Measurements from ENCODE around the gene TNIK.

TNIK gene

DNA sequence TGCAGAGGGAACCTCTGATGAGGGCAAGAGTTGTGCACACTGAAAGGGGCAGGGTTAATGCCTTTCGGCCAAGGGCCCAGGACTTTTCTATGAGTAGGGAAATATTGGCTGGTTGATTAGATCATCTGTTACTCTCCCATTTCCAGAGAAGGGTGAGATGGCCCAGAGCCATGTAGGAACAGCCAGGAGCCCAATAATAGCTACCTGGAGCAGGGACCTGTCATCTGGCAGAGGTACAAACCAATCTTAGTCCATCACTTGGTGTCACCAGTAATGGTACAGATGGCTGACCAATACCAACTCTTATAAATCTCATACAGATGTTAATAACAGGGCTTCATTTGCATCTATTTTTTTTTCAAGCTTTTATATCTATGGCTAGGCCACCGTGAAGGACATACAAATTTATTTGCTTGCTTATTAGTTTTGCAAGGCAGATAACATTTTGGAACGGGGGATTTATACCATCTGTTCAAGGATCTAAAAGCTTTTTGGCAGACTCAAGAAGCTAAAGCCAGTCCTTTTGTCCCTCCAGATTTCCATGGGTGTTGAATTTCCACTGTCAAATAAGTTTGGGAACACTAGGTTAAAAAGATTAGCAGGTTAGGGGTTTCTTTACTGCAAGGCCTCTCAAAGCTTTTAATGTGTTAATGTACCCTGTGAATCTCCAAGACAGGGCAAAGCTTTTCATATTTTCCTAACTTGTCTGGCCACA, 79.3 kb downstream of the TNIK start:
- peak; percentile 97 for DNase-seq

DNA sequence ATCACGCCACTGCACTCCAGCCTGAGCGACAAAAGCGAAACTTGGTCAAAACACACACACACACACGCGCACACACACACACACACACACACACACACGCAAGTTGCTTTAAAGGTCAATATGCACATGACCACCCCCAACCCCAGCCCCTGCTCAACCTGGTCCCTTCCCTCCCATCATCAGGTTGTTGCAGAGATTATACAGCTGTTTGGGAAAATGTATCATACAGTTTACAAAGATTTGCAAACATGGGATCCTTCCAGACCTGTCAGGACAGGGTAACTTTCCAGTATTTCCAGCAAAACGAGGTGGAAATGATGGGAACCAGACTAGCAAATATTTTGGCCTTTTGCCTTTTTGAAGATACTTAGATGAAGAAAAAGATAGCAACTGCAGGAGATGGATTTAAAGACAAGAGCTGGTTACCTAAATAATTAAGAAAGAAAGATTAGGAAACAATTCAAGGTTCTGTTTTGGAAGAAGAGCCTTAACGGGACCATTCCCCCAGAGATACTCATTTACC, 80.2 kb downstream of the TNIK start:
- DNase-seq: no peak

DNA sequence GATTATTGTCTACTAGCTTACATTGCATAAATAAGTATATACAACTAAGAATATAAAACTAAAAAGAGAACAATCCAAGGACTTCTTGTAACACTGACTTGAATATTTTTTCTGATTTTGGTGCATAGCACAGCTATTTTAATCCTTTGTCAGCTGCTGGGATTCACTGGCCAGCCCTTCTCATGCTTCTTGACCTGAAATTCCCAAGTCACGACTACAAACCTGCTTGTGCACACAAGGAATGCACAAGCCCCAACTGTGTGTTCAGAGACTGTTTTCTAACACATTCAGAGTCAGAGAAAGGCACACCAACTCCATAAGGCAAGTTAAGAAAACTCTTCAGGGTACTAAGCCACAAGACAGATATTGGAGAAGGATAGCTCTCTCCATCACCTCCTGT, 80.9 kb downstream of the TNIK start:
- DNase-seq: no peak

DNA sequence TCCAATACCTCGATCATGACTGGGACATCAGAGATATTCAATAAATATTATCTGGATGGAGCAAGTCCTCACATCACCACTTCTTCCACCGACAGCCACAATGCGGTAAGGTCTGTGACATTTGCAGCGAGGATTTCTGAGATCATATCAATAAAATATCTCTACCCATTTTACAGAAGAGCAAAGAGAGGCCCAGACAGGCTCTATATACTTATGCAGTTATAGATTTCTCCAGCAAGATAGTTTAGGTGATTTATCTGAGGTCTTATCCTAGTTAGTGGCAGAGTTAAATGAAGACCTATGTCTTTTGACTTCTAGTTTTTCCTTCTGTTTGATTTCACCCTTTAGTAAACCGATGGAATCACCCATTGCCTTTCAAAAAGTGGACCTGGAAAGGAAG, 81.6 kb downstream of the TNIK start:
- no peak for DNase-seq

DNA sequence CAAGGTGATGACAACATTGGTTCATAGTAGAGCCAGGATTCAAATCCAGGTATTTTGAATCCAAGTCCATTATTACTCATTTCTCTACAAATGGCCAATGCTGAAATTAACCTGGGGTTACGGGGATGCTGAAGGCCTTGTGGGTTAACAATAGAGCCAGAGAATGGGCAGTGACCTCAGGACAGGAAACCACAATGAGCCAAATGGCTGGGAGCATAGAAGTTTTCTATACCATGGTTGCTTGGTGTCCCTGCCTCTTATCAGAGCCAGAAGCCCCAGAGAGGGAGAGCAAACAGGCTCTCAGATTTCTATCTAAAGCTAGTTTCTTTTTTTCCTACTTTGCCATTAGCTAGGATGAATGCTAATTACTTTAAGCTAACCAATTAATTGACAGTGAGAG, 82.3 kb downstream of the TNIK start:
- no peak for DNase-seq

DNA sequence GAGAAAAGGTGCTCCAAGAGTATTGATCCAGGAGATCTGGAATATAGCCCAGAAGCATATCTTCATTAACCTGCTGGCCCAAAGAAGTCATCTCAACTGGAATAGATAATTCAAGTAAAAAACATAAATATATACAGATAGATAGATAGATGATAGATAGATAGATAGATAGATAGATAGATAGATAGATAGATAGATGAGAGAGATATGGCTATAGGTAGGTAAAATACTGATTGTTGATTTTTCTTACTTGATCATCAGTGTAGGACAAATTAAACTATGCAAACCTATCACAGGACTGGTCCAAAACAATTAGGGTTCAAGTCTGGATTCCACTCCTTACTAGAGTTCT, 83.6 kb downstream of the TNIK start:
- no peak for DNase-seq

DNA sequence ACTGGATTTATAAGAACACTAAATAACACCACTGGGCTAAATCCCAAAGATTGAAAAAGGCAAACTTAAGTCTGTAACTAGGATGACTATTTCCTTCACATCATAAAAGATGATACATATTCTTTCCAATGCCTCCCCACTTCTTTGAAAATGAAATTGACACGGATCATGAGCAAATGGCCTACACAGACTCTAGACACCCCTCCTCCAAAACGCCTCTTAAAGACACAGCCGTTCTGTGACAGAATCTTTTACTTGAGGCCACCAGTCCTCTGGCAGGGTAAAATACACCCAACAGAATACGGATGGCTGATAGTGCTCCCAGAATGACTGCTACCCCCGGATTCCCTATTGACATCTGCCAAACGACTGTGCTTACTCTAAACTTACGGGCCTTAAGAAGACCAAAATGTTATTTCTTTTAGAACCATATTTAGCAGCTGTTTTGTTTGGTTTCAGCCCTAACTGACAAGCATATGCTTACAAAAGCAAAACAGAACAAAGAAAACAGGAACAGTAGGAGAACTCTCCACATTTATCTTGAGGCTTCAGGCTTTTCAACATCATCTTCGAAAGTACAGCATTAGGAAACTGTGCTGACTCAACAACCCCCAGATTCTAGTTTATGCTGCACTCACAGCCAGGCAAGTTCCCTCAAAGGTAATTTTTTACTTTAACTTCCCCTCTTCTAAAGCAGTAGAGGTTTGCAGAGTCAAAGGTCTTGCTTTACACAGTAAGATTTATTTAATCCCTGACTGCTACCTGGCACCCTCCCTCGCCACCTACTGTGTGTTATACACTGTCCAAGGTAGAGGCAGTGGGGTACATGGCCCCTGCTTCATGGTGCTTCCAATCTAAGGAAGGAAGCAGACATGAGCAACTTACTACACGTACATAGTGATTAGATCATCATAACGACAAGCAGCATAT, 84.3 kb downstream of the TNIK start:
- DNase-seq: no peak

DNA sequence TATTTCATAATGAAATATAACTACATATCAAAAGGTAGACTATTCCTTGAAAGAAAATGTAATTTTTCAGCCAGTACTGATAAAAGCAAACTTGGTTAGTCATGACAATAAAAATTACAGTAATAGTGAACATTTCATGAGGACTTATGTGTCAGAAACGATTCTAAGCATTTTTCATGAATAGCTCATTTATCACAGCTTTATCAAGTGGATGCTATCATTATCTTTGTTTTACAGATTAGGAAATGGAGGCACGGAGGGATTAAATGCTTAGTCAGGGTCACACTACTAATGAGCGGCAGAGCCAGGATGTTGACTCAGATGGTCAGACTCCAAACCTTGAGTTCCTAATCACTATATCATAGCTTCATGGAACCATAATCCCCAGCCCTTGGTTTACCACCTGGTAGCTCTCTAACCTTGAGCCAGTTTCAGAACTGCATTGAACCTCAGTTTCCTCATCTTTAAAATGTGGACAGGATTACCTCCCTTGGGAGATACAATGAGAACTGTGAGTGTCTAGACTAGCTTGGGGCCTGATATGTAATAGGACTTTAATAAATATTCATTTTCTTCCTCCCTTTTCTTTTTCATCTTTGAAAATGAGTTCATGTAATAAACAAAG, 85.4 kb downstream of the TNIK start:
- DNase-seq: no peak

DNA sequence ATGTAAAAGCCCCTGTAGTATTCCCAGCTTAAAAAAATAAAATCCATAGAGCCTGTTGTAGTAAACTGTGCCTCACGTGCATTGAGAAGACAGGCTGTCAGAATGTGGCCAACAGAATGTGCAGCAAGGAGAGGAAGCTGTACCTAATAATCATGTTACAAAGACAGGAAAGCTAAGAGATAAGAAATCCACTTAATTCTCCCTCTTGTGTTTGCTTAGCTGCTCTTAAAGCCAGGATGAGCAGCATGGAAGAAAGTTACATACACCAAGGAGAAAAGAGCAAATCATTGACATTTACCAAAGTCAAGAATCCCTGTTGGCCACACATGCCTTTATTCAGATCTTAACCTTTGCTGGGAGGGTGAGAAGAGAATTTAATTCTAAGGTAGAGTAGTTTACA, 85.9 kb downstream of the TNIK start:
- peak; percentile 69 for DNase-seq

DNA sequence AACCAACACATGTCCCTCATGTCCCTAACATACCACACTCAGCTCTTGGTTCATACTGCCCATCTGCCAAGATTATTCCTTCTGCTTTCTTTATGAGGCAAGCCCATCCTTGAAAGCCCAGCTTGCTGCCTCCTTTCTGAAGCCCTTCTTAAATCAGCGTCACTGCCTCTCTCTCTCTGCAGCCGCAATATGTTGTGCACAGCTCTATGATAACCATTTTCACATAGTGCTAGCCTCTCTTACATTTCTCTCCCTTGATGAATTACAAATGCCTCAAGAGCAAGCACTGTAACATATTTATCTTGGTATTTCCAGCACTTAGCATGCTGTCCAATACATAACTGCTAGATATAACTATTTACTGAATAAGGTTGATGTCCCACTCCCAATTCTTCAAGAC, 86.5 kb downstream of the TNIK start:
- peak; percentile 96 for DNase-seq

DNA sequence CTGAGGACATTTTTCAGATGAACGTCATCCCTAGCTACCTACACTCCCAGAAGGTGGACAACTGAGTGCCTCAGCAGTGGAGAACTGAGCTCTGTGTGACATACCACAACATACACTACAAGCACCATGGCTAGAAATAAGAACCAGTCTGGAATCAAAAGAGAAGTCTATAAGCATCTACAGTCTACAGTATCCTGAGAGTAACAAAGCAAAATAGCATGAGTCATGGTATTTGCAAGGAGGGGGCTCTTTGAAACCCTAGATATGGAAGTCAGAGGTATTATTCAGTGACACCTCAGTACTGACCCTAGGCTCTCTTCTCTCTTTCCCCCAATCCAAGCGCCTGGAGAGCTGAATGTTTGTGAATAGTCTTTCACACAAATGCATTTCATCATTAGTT, 87.5 kb downstream of the TNIK start:
- DNase-seq: no peak

DNA sequence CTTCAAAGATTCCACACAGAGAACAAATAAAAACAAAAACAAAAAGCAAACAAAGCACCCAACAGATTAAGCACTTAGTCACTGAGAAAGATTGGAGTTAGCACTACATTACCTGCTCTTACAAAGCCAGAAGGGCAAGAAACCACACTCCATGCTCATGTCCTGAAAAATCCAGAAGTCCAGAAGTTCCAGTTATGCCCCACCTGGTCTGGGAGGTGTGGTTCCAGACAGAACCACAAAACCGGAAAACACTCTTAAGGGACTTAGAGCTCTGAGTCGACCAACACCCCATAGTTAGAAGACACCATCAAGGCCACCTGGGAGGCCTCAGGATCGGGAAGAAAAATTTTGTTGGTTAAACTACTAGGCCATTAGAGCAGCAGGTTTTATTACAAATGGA, 88.9 kb downstream of the TNIK start:
- DNase-seq: no peak

DNA sequence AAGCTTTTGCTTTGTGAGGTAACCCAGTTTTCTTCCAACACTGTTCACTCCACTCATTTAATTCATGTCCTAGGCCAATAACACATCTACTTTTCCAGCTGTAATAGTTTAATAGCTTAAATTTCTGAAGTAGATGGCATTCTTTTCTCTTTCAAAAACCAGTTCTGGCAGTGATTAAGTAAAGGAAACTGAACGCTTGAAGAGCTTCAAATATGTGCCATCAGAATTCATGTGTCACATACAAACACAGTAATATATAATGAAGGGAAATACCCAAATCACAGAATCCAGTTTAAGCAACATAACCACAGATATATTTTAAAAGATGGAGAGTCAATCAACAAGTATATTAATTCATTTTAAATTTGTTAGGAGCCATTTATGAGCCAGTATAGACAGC, 91.0 kb downstream of the TNIK start:
- no peak for DNase-seq

DNA sequence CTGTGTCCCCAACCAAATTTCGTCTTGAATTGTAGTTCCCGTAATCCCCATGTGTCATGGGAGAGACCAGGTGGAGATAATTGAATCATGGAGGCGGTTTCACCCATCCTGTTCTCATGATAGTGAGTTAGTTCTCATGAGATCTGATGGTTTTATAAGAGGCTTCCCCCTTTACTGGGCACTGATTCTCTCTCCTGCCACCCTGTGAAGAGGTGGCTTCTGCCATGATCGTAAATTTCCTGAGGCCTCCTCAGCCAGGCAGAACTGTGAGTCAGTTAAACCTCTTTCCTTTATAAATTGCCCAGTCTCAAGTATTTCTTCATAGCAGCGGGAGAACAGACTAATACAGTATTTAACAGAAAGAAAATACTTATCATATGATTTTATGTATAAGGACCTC, 93.5 kb downstream of the TNIK start:
- peak; percentile 76 for DNase-seq

DNA sequence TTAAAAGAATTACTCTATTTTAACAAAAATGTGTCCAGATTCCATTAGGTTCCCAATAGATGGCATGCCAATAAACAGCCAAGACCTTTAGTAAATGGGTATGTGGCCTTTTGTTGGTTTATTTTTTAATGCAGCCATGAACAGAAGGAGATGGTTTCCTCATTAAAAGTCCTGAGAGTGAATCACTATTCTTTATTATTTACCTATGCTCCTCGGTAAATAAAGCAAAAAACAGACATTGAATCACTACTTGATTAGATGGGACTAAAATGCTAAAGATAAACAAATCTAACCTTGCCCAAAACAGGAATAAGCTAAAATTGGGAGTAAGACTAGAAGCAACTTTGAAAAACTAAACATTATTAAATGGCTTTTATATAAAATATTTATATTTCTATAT, 94.2 kb downstream of the TNIK start:
- DNase-seq: no peak

DNA sequence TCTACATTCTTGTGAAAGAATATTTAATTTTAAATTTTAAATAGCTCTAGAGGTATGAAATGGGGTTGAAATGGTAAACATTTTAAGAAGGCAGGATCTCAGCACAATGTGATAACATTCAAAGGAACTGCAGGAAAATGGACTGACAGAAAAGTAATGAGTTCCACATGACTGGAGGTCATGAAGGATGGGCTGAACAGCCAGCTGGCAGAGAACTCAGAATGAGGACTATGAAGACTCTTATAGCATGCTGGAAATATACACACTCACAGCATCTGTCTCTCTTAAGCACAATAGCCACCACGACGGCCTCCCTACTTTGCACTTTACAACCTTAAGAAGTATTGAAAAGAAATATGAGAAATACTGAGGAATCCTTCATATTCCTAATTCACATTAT, 94.7 kb downstream of the TNIK start:
- DNase-seq: peak; percentile 75

DNA sequence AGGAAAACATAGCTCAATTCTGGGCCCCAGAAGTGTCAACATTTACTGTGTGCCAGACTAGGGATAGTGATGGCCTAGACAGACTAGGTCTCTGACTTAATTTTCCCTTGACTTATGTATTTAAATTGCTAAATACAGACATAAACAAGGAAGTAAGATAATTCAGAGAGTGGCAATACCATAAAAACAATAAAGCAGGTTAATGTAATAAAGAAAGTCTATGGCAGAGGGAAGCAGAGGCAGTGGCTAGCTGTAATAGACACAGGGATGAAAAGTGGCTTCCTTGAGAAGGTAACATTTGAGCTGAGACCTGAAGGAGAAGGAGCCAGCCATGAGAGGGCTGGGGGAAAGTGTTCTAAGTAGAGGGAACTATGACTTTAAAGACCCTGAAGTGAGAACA, 95.7 kb downstream of the TNIK start:
- DNase-seq: no peak

DNA sequence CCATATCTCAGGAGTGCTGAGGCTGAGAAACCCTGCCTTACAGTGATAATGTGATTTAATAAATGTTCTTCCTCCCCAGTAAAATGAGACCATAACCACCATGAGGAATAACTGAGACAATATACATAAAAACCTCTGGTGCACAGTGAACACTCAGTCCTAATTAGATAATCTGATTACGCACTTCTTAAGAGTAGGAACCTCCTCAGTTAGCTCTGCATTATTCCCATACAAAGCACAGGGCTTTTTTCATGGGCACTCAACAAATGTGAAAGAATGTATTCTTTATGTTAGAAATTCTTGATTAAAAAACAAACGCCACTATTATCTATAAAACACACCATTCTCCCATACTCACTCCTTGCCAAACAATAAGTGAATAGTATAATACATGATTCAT, 97.0 kb downstream of the TNIK start:
- DNase-seq: peak; percentile 63

DNA sequence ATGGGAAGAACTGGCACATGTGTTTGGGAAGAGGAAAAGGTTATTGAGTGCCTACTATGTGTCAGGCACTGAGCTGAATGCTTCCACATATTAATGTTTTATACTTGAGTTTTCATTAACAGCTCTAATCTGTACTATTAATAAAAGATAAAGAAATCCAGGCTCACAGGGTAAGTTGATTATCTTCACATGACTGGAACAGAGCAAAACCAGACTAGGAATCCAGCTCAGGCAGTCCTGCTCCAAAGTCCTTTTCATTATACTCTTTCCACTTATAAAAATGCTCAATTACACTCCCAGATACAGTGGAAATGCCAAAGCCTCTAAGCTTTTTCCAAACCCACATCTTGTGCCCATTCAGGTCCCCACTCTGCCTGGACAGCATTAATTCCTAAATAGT, 97.6 kb downstream of the TNIK start:
- no peak for DNase-seq

DNA sequence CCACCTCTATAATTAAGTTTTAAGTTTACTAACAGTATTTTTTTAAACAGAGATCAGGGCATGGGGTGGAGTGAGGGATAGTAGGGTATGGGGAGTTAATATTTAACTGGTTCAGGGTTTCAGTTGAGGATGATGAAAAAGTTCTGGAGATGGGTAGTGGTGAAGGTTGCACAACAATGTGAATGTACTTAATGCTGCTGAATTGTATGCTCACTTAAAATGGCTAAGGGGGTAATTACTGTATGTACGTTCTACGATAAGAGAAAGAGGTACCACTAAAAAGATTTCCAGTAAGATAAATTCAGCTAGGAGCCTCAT, 101.4 kb downstream of the TNIK start:
- no peak for DNase-seq

DNA sequence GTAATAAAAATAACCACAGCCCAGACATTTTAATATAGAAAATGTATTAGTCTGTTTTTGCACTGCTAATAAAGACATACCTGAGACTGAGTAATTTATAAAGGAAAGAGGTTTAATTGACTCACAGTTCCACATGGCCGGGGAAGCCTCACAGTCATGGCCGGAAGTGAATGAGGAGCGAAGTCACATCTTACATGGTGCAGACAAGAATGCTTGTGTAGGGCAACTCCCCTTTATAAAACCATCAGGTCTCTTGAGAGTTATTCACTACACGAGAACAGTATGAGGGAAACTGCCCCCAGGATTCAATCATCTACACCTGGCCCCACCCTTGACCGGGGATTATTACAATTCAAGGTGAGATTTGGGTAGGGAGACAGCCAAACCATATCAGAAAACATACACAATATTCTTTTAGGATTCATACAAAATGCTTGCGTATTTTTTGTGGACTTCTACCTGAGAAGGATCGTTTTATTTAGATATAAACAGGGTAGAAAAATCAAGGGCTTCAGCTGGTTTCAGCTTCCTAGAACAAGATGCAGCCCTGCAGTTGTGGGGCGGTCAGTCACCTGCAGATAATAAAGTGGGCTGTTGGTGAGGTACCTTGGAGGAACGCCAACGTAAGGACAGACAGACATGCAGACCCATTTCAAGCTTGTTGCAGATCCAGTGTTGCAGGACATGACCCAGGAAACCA, 101.9 kb downstream of the TNIK start:
- DNase-seq: no peak

DNA sequence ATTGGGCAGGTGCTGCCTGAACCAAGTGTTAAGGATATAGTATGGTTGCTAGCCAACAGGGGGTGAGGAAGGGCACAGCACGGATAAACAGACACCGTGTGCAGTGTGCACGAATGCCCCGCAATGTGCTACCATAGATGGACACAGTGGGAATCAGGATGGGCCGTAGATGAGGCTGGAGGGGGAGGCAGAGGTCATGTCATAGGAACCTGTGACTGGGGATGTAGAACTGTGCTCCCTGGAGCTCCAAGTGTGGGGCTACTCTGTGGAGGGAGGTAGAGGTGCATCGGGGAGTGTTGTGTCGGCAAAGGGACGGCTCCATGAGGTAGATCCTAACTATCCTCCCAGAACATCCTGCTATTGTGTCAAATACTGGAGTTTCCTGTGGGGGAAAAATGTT, 102.5 kb downstream of the TNIK start:
- DNase-seq: no peak

DNA sequence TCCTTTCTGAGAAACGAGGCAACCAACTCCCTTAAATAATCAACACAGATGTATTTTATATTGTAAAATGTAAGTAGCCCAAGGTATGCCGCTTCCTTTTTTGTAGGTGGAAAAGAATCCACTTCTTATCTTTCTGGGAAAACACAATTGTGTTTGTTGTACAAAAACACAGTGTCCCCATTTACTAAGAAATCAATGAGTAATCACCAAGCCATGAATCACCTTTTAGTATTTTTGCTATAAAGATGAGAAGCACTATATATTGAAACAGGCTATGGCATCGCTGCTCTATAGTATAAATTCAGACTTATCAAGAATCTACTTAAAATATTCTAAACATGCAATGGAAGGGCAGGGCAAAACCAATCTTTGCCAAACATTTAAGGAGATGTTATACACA, 104.0 kb downstream of the TNIK start:
- DNase-seq: no peak
